Choroid plexus epithelial cell (primary cell): ENCODE data around the gene RBFOX1.

Experiments used
- DNase-seq: peaks from one replicate; pipeline ENCODE4 v3.0.0-alpha.2; 2010; ENCODE audit warnings: low read depth
- H3K4me3 ChIP-seq: 2 replicates; pipeline ENCODE4 v1.5.1; 2011; ENCODE audit warnings: low read depth, mild to moderate bottlenecking, control low read depth, low read length, moderate library complexity
- CTCF ChIP-seq: conservative IDR thresholded peaks from 2 replicates; pipeline ENCODE4 v1.5.1; 2011; ENCODE audit warnings: low read depth, mild to moderate bottlenecking, control low read depth, inconsistent platforms, low read length, moderate library complexity

RBFOX1 gene

GRCh38 chr16:7422036-7422888 is 89.6 kb downstream of the RBFOX1 start:
- DNase-seq, result no peak
- no peak overlapping the region for H3K4me3 ChIP-seq
- no peak for TF ChIP-seq CTCF

GRCh38 chr16:7423434-7424044 is 90.9 kb downstream of the RBFOX1 start:
- TF ChIP-seq CTCF, result no peak
- DNase-seq, result no peak
- no peak overlapping the region for H3K4me3 ChIP-seq

GRCh38 chr16:7426161-7426560 is 93.5 kb downstream of the RBFOX1 start:
- no peak overlapping the region for H3K4me3 ChIP-seq
- DNase-seq, result no peak
- no peak for TF ChIP-seq CTCF

GRCh38 chr16:7431723-7432122 is 99.1 kb downstream of the RBFOX1 start:
- TF ChIP-seq CTCF, result no peak
- DNase-seq, result no peak
- H3K4me3 ChIP-seq, result no peak overlapping the region

GRCh38 chr16:7436306-7436705 is 103.7 kb downstream of the RBFOX1 start:
- no peak for DNase-seq
- no peak overlapping the region for H3K4me3 ChIP-seq
- TF ChIP-seq CTCF, result no peak

GRCh38 chr16:7437135-7437804 is 104.6 kb downstream of the RBFOX1 start:
- TF ChIP-seq CTCF, result no peak
- no peak overlapping the region for H3K4me3 ChIP-seq
- no peak for DNase-seq

GRCh38 chr16:7437843-7438242 is 105.2 kb downstream of the RBFOX1 start:
- TF ChIP-seq CTCF, result no peak
- no peak for DNase-seq
- no peak overlapping the region for H3K4me3 ChIP-seq
